ENCODE measurements around the gene ST8SIA1. TPM values are rescaled to one million over a fixed set of nuclear protein-coding genes. Genes with fewer than 3 reads are reported as not detected.

Gene ST8SIA1
- total RNA-seq, 1 donor from 2014 or later: 2.1 TPM

GRCh38 chr12:22356231-22356630, 21.7 kb upstream of the ST8SIA1 start:
- DNase-seq: no peak
- H3K4me1 ChIP-seq: no peaks in the 10 kb centered on the region
- H3K9me3 ChIP-seq (replicated peaks): no peaks in the 10 kb centered on the region
- H3K36me3 ChIP-seq: no peaks in the 10 kb centered on the region
- intact Hi-C loops (cut with micrococcal nuclease): no loop called here
- H3K4me3 ChIP-seq: no peak overlapping the region
- TF ChIP-seq, protein P1, sequence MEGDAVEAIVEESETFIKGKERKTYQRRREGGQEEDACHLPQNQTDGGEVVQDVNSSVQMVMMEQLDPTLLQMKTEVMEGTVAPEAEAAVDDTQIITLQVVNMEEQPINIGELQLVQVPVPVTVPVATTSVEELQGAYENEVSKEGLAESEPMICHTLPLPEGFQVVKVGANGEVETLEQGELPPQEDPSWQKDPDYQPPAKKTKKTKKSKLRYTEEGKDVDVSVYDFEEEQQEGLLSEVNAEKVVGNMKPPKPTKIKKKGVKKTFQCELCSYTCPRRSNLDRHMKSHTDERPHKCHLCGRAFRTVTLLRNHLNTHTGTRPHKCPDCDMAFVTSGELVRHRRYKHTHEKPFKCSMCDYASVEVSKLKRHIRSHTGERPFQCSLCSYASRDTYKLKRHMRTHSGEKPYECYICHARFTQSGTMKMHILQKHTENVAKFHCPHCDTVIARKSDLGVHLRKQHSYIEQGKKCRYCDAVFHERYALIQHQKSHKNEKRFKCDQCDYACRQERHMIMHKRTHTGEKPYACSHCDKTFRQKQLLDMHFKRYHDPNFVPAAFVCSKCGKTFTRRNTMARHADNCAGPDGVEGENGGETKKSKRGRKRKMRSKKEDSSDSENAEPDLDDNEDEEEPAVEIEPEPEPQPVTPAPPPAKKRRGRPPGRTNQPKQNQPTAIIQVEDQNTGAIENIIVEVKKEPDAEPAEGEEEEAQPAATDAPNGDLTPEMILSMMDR (IDR thresholded peaks at IDR 0.05; ENCODE audit: borderline replicate concordance): no peak
- no peaks in the 10 kb centered on the region for H3K27me3 ChIP-seq (ENCODE audit: low read depth)
- H3K27ac ChIP-seq (replicated peaks): no peak overlapping the region

DNA sequence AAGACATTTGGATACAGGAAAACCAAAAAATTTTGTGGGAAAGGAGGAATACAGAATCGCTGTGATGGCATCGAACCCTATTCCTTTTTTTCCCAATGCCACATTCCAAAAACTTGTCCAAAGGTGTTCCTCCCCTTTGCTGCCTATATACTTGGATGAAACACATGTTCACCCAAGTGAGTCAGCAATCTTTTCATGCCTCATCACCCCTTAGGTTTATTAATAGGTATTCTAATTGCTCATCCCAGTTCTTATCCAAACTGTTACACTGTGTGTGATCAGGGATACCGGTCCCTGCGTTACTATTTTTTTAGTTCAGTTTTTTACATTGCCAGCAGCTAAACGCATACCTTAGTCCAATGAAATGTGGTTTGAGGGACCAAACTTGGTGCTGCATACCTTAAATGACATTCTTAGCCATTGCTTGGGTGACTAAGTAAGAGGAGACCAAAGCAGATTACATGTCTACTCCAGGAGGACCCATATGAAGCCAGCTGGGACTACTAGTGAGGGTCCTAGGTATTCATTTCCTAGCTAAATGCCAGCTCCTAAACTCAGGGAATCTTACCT, 20.6 kb upstream of the ST8SIA1 start:
- no peak for DNase-seq
- intact Hi-C loops (cut with micrococcal nuclease): no loop called here
- TF ChIP-seq, protein P1 (IDR thresholded peaks at IDR 0.05; ENCODE audit: borderline replicate concordance): no peak
- Histone ChIP-seq H3K4me1 (no peaks in the 10 kb centered on the region), H3K4me3 (no peak overlapping the region), H3K9me3 (replicated peaks) (no peaks in the 10 kb centered on the region), H3K27me3 (ENCODE audit: low read depth) (no peaks in the 10 kb centered on the region), H3K27ac (replicated peaks) (no peak overlapping the region), H3K36me3 (no peaks in the 10 kb centered on the region)

DNA sequence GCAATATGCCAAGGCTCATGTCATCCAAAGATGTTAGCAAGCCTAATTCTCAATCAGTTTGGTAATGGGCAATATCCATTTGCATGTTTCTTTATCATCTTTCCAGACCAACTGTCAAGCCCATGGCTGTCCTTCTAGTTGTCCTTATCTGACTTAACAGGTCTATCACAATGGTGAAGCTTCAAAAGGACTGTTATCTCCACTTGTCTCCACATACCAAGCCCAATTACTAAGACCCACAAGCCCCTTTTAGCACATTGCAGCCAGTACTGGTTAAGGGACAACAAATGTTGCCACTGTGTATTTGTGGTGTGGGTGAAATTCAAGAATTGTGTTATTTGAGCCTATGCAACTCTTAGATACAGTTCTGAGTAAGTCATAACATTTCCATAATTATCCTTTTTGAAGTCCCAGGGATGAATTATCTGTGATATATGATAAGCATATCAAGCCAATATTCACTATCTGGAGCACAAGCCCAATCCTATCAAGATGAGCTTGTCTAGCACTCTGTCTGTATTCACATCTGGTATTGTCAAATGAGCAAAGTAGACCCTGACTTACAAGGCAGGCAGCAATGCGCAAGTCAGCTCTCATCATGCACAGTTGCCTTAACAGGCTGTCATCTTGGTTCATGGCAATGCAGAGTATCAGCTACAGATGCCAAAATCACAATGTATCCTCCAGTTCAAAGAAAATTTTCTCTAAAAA, 19.3 kb upstream of the ST8SIA1 start:
- no peaks in the 10 kb centered on the region for H3K36me3 ChIP-seq
- intact Hi-C loops (cut with micrococcal nuclease): no loop called here
- no peak for DNase-seq
- no peak overlapping the region for H3K4me3 ChIP-seq
- H3K9me3 ChIP-seq (replicated peaks): peaks cover under 1% of the 10 kb centered on the region
- no peak overlapping the region for H3K27ac ChIP-seq (replicated peaks)
- H3K4me1 ChIP-seq: no peaks in the 10 kb centered on the region
- H3K27me3 ChIP-seq (ENCODE audit: low read depth): no peaks in the 10 kb centered on the region
- TF ChIP-seq, protein P1 (IDR thresholded peaks at IDR 0.05; ENCODE audit: borderline replicate concordance): no peak

GRCh38 chr12:22350886-22351285, 16.4 kb upstream of the ST8SIA1 start:
- no peaks in the 10 kb centered on the region for H3K27me3 ChIP-seq (ENCODE audit: low read depth)
- H3K4me1 ChIP-seq: no peaks in the 10 kb centered on the region
- TF ChIP-seq, protein P1 (IDR thresholded peaks at IDR 0.05; ENCODE audit: borderline replicate concordance): no peak
- DNase-seq: no peak
- H3K27ac ChIP-seq (replicated peaks): no peak overlapping the region
- peaks cover 8% of the 10 kb centered on the region for H3K9me3 ChIP-seq (replicated peaks)
- no peaks in the 10 kb centered on the region for H3K36me3 ChIP-seq
- intact Hi-C loops (cut with micrococcal nuclease): no loop called here
- no peak overlapping the region for H3K4me3 ChIP-seq

DNA sequence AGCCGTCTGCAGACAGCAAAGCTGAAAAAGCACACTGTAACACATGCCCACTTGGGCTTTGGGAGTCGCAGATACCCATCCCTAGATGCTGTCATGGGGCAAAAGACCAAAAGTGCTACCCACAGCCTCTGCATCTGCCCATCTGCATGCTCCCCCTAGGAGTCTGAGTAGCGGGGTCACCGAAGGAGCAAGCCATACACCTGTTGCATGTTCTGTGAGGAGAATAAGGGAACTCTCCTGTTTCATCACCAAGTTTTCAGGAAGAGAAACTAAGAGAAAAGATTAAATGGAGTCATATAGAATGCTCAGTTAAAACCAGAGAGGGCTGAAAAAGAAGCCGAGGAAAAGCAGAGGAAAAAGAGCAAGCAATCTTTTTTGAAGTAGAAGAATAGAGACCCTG, 13.7 kb upstream of the ST8SIA1 start:
- intact Hi-C loops (cut with micrococcal nuclease): no loop called here
- Histone ChIP-seq H3K4me1 (no peaks in the 10 kb centered on the region), H3K36me3 (no peaks in the 10 kb centered on the region), H3K27ac (replicated peaks) (no peak overlapping the region), H3K9me3 (replicated peaks) (peaks cover 8% of the 10 kb centered on the region), H3K27me3 (ENCODE audit: low read depth) (no peaks in the 10 kb centered on the region), H3K4me3 (no peak overlapping the region)
- no peak for DNase-seq
- TF ChIP-seq, protein P1 (IDR thresholded peaks at IDR 0.05; ENCODE audit: borderline replicate concordance): no peak
